ENCODE measurements around the gene SRC. TPM values are rescaled to one million over a fixed set of nuclear protein-coding genes. Genes with fewer than 3 reads are reported as not detected.
A peak's percentile ranks its signal among the peaks of the same experiment; 100 is the strongest.

SRC gene
- total RNA-seq, 1 experiment from 2014 or later, result 197 TPM

GRCh38 chr20:37349517-37350491, 3.9 kb downstream of the SRC start:
- peaks cover 29% of the 10 kb centered on the region for H3K4me1 ChIP-seq
- Mint-ChIP-seq H3K36me3 (ENCODE audit: insufficient read depth, unreplicated experiment) (peaks cover 45% of the 10 kb centered on the region), H3K9me3 (ENCODE audit: unreplicated experiment) (no peaks in the 10 kb centered on the region), H3K27ac (ENCODE audit: unreplicated experiment) (peak overlapping the region; percentile 24), H3K27me3 (ENCODE audit: insufficient read depth, unreplicated experiment) (no peaks in the 10 kb centered on the region), H3K4me1 (ENCODE audit: low read depth, unreplicated experiment) (peaks cover 23% of the 10 kb centered on the region), H3K4me3 (ENCODE audit: unreplicated experiment) (no peak overlapping the region)
- no peaks in the 10 kb centered on the region for H3K27me3 ChIP-seq (replicated peaks; ENCODE audit: control insufficient read depth, insufficient read depth, low read length)
- peaks cover 13% of the 10 kb centered on the region for H3K36me3 ChIP-seq (ENCODE audit: control insufficient read depth, insufficient read depth, low read length)
- BruUV-seq (replicated peaks), result no TSS peak
- no peaks in the 10 kb centered on the region for H3K9me3 ChIP-seq
- ChIA-PET CTCF (interaction anchor here (0.6 kb wide), 1 partner anchor 99 kb away, joined by 4 read pairs; no protein-coding TSS in a partner anchor), POLR2A (interaction anchor here (0.6 kb wide), 1 partner anchor 61 kb away, joined by 4 read pairs; no protein-coding TSS in a partner anchor)
- intact Hi-C loops (cut with micrococcal nuclease; ENCODE audit: unreplicated experiment), result no loop called here
- DNase-seq, result peak in 1 of 2 experiments; percentile 47
- TF ChIP-seq, protein P1, sequence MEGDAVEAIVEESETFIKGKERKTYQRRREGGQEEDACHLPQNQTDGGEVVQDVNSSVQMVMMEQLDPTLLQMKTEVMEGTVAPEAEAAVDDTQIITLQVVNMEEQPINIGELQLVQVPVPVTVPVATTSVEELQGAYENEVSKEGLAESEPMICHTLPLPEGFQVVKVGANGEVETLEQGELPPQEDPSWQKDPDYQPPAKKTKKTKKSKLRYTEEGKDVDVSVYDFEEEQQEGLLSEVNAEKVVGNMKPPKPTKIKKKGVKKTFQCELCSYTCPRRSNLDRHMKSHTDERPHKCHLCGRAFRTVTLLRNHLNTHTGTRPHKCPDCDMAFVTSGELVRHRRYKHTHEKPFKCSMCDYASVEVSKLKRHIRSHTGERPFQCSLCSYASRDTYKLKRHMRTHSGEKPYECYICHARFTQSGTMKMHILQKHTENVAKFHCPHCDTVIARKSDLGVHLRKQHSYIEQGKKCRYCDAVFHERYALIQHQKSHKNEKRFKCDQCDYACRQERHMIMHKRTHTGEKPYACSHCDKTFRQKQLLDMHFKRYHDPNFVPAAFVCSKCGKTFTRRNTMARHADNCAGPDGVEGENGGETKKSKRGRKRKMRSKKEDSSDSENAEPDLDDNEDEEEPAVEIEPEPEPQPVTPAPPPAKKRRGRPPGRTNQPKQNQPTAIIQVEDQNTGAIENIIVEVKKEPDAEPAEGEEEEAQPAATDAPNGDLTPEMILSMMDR (IDR thresholded peaks at IDR 0.05; ENCODE audit: insufficient read depth in 1 of 2, low read depth in 1 of 2, low read length in 1 of 2, severe bottlenecking in 1 of 2, unreplicated experiment in 1 of 2), result no peak
- H3K4me3 ChIP-seq (ENCODE audit: low read depth, low read length), result no peak overlapping the region

GRCh38 chr20:37350649-37351574, 5.0 kb downstream of the SRC start:
- peak overlapping the region; percentile 24 for H3K27ac Mint-ChIP-seq (ENCODE audit: unreplicated experiment)

More at GRCh38 chr20:37350649-37351574, 5.0 kb downstream of the SRC start:
- Histone ChIP-seq H3K4me1 (peaks cover 21% of the 10 kb centered on the region; the same call in 1 of the 2 replicates), H3K36me3 (ENCODE audit: control insufficient read depth, insufficient read depth, low read length) (peaks cover 13% of the 10 kb centered on the region), H3K9me3 (no peaks in the 10 kb centered on the region), H3K4me3 (ENCODE audit: low read depth, low read length) (no peak overlapping the region), H3K27me3 (replicated peaks; ENCODE audit: control insufficient read depth, insufficient read depth, low read length) (no peaks in the 10 kb centered on the region)
- intact Hi-C loops (cut with micrococcal nuclease; ENCODE audit: unreplicated experiment), result no loop called here
- BruUV-seq (replicated peaks), result no TSS peak
- H3K36me3 Mint-ChIP-seq (ENCODE audit: insufficient read depth, unreplicated experiment), result peaks cover 38% of the 10 kb centered on the region
- DNase-seq, result peak in 1 of 2 experiments; percentile 34
- CTCF ChIA-PET, result interaction anchor here (0.6 to 0.8 kb wide), 2 partner anchors 9 to 68 kb away, joined by 3 read pairs; no protein-coding TSS in a partner anchor
- H3K4me1 Mint-ChIP-seq (ENCODE audit: low read depth, unreplicated experiment), result peaks cover 21% of the 10 kb centered on the region
- H3K9me3 Mint-ChIP-seq (ENCODE audit: unreplicated experiment), result no peaks in the 10 kb centered on the region
- no peak overlapping the region for H3K4me3 Mint-ChIP-seq (ENCODE audit: unreplicated experiment)
- TF ChIP-seq, protein P1 (IDR thresholded peaks at IDR 0.05; ENCODE audit: insufficient read depth in 1 of 2, low read depth in 1 of 2, low read length in 1 of 2, severe bottlenecking in 1 of 2, unreplicated experiment in 1 of 2), result no peak
- no peaks in the 10 kb centered on the region for H3K27me3 Mint-ChIP-seq (ENCODE audit: insufficient read depth, unreplicated experiment)
- POLR2A ChIA-PET, result interaction anchor here (0.6 kb wide), 1 partner anchor 62 kb away, joined by 4 read pairs; no protein-coding TSS in a partner anchor

Data from Caco-2 (cell line).